NCI-H1092 treated with DMSO at 0.1 percent for 48 hours (cell line): Measurements from ENCODE around the gene SLC4A7.
A peak's percentile ranks its signal among the peaks of the same experiment; 100 is the strongest.
"Not testable (repeated sequence)": the region's sequence is repeated elsewhere in the genome, so short reads cannot be mapped to it uniquely, and the experiment has no call there.

Experiments used
- DNase-seq: peaks from one replicate; lab custom pipeline; 2025; lab: John Stamatoyannopoulos, UW

Gene SLC4A7

DNA sequence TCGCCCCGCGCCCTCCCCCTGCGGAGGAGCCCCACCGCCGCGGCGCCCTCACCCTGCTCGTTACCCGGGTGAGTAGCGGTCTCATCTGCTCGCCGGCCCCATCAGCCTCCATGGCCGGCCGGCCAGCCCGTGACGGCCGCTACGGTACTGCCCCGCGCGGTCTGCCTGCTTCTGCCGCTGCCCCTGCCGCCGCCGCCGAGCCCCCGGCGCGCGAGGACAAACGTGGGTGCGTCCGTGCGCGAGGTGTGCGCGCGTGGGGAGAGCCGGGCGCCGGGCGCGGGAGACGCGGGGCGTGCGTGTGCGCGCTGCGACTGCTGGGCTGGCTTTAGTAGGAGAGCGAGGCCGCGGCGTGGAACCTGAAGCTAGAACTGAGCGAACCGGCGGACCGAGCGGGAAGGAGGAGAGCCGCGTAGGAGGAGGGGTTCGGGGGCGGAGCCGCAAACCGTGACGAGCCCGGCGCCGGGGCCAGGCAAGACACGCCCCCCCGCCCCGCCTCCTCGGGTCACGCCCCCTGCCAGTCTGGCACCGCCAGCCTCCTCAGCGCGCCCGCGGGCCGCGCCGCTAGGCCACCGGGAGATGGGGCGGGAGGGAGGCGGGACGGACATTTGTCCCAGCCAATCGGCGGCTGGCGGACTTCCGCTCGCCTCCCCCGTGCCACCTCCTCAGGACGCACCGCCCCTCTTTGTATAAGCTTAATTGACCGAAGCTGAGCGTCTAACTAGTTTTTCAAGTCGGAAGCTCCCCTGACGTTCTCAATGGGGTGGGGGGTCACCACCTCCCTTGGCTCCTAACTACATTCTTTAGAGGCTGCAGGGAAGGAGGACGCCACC, at the start of gene SLC4A7:
Gene SLC4A7 (minus strand): TSS at position 370 of the 830 bp plus-strand sequence. CDS start 258 bp downstream, at position 112.
- DNase-seq = peak; percentile 90

GRCh38 chr3:27533261-27533607, 49.0 kb upstream of the SLC4A7 start:
- DNase-seq = no peak

DNA sequence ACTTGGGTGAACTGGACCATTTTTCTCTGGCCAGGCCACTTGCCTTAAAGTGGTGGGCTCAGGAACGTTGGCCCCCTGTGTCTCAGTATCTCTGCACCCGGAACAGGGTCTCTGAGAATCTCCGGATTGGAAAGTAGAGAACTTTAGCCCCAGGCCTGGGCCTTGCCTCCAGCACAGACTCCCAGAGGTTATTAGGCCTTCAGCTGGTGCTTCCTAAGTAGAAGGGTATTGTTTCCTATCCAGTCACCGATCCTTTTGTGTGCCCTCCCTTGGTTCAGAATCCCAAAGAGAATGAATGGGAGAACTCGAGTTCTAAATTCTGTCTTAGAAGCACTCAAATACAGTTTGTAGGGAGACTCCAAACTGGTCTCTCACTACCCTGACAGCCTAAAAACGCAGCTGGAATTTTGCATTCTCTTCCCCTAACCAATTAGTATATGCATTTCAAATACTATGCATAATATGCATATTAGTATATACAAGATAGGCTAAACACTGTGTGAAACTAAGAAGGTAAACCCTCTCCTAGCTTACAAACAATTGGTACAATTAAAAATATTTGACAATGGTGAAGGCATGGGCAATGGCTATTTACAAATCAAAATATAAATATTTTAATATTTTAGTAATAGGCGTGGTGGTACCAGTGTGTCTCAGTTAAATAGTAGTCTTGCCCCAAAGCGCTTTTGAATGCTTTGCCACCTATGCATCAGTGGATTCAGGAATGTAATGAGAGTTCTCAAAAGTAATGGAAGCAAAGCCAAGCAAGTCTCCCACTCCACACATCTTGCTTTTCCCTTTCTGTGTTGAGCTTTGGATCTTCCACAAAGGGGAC, 48.5 kb upstream of the SLC4A7 start:
- DNase-seq = no peak

DNA sequence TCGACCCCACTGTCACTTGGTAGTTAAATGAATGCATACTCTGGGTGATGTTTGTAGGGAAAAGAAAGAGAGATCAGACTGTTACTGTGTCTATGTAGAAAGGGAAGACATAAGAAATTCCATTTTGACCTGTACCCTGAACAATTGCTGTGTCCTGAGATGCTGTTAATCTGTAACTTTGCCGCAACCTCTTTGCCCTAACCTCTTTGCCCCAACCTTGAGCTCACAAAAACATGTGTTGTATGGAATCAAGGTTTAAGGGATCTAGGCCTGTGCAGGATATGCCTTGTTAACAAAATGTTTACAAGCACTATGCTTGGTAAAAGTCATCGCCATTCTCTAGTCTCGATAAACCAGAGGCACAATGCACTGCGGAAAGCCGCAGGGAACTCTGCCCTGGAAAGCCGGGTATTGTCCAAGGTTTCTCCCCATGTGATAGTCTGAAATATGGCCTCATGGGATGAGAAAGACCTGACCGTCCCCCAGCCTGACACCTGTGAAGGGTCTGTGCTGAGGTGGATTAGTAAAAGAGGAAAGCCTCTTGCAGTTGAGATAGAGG, 47.1 kb upstream of the SLC4A7 start:
- DNase-seq = not testable (repeated sequence)

DNA sequence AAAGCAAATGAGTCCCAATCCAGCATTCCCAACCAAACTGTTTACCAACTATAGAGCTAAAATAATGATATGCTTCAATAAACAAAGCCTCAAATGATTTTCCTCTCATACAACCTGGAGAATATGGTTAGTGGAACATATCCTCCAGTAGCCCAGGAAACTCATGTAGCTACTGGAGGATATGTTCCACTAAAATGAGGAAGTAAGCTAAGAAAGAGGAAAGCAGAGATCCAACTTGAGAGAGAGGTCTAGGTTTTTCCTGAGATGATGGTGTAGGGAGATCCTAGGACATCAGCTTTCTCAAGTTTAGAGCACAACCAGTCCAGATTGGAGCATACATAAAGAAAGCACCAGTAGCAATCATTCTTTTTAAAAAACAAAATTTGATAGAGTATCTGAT, 44.6 kb upstream of the SLC4A7 start:
- no peak for DNase-seq

- no peak for DNase-seq
These were observed 42.6 kb upstream of the SLC4A7 start for GRCh38 chr3:27526614-27527315.

DNA sequence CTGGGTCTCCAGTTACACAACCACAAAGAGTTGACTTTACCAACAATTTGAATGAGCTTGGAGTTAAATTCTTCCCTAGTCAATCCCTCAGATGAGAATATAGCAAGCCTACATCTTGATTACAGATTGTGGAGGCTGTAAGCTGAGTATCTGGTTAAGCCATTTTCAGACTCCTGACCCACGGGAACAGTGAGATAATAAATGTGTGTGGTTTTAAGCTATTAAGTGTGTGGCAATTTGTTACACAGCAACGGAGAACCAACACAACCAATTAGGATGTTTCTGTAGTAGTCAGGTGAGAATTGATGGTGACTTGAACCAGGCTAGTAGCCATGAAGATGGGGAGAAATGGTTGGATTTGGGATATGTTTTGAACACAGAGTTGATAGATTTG, 37.7 kb upstream of the SLC4A7 start:
- no peak for DNase-seq

DNA sequence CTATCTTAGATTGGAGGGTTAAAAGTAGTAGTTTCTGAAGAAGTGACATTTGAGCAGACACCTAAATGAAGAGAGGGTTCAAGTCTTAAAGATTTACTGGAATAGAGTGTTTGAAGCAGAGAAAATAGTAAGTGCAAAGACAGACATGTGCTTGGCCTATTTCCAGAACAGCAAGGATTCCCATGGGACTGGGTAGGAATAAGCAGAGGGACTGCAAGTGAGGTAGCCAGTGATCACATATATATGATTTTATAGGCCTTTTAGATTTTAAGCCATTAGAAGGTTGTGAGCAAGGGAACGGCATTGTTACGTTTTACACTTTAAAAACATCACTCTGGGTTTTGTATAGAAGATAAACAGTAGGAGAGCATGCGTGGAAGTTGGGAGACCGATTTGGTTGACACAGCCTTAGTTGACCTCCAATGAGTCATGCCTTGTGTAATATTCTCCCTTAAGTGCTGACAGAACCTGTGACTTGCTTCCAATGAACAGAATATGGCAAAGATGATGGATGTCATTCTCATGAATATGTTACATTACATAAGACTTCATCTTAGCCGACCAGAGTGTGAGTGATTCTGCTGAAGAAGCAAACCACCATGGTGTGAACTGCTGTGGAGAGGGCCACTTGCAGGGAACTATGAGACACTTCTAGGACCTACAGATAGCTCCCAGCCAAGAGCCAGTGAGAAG, 37.1 kb upstream of the SLC4A7 start:
- no peak for DNase-seq

DNA sequence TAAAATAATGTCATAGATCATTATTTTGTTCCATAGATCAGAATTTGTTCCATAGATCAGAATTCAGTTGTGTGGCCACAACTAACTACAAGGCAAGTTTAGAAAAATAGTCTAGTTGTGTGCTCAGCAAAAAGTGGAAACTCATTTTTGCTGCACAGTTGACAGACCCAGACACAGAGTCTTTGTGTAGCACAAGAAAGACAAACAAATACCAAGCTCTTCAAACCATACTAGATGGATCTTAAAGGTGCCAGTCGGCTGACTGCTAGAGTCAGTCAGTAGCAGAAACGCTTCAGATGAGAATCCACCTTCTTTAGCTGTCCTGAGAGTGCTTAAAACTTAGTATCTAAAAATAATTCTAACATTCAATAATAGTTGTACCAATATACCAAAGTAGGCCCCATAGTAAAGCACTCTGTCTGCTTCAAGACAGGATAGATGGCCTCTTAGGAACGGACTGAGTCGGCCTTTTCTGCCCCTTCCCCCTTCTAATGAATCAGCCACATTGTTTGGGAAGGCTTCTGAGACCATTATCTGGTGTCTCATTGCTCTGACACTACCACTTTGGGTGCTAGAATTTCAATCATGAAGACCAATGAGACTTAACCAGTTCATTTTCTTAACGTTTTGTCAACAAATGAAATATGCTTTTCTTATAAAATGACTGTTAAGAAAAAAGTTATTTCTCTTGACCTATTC, 27.7 kb upstream of the SLC4A7 start:
- DNase-seq = no peak

DNA sequence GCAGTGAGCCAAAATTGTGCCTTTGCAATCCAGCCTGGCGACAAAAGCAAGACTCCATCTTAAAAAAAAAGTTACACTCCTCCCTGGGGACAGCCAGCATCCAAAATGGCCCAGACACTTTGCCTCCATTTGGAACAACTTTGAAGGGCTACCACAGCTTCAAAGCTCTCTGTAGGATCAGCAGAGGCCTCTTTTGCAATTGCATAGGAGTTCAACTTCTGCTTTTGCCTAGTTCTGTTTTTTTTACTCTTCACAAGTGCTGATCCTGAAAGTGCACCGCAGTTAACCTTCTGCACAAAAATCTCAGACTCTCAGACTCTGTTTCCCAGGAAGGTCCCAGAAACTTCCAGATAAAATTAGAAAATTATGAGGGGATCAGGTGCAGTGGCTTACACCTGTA, 25.2 kb upstream of the SLC4A7 start:
- DNase-seq = no peak

GRCh38 chr3:27508424-27508823, 24.2 kb upstream of the SLC4A7 start:
- DNase-seq = no peak

DNA sequence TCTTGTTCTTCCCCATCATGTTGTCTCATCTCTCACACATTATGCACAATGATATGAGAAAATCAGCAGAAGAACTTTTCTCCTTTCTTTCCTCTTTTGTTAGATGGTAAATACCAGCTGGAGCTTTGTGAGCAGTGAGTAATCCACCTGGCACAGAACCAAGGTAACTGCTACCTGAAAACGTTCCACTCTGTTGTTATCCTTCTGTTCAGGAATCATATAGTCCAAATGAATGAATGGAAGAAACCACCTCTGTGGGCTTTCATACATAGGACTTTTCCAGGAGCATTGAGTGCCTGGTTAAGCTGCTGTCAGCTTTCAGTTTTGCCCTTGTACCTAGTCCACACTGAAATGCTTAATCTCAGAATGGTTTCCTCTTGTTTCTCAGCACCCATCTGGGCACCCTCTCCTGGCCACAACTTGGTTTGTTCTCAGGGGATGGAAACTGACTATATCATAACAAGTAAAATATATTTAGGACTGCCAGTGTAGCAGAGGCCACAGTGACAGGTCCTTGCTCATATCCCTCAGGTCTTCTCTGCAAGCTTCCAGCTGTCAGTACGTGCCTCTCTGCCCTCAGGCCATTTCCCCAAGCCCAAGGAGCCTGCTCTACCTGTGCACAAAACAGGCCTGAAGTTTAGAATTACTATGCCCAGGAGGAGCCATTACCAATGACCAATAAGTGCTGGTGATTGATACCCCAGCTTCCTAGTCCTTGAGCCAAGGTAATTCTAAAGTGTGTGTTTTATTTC, 23.5 kb upstream of the SLC4A7 start:
- DNase-seq = no peak

DNA sequence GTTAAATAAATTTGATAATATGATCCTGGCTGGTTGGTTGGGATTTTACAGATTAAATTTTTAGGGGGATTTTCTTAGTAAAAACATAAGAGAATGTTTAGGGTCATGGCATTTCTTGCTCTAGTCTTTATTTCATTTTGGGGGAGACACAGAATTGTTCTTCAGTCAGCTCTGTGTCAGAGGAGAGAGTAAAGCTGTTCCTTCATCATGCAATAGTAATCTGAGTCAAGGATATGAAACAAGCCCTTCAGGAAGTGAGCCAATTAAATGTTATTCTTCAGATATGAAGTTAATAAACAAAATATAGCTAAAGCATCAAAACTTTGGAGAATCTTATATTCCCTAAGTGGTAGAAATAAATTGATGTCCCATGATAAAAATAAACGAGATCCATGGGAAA, 22.9 kb upstream of the SLC4A7 start:
- DNase-seq = no peak

GRCh38 chr3:27504749-27505148, 20.6 kb upstream of the SLC4A7 start:
- DNase-seq = no peak

DNA sequence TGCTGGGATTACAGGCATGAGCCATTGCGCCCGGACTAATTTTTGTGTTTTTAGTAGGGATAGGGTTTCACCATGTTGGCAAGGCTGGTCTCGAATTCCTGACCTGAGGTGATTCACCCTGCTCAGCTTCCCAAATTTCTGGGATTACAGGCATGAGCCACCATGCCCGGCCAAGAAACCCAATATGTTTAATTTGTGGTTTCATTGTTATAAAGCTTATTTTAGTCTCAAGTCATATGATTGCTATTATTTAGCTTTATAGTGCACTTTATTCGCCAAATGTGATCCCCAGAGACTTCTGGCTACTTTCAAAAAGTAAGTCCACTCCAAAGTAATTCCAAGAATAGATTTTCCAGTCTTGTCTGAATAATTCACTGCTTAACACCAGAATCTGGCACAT, 19.3 kb upstream of the SLC4A7 start:
- DNase-seq = no peak

GRCh38 chr3:27501759-27502158, 17.6 kb upstream of the SLC4A7 start:
- no peak for DNase-seq

GRCh38 chr3:27500986-27501385, 16.8 kb upstream of the SLC4A7 start:
- DNase-seq = no peak

- DNase-seq = no peak
These were observed 15.9 kb upstream of the SLC4A7 start for GRCh38 chr3:27500035-27500434.

GRCh38 chr3:27494784-27495183, 10.6 kb upstream of the SLC4A7 start:
- no peak for DNase-seq

GRCh38 chr3:27488821-27489220, 4.6 kb upstream of the SLC4A7 start:
- DNase-seq = no peak
